Omental fat pad (tissue), 4 donors: Measurements from ENCODE around the gene TMBIM6. TPM values are rescaled to one million over a fixed set of nuclear protein-coding genes. Genes with fewer than 3 reads are reported as not detected.
A peak's percentile ranks its signal among the peaks of the same experiment; 100 is the strongest.
"Not testable (repeated sequence)": the region's sequence is repeated elsewhere in the genome, so short reads cannot be mapped to it uniquely, and the experiment has no call there.

Source experiments
- ATAC-seq: fragments of 150-250 bp; one replicate; pipeline ENCODE4 v1.9.1; 2016; ENCODE audit warnings: mild to moderate bottlenecking, moderate library complexity; ENCODE audit not compliant: low FRiP score
- DNase-seq: peaks from one replicate; pipeline ENCODE4 v3.0.0-alpha.2; 2019; ENCODE audit warnings: low spot score
- CTCF ChIP-seq, 3 donors: fragments of 450-650 bp; IDR thresholded peaks; one replicate each; pipeline ENCODE4 v1.5.1; 2016 to 2017; ENCODE audit warnings: antibody characterized with exemption in 3 of 3, mild to moderate bottlenecking in 3 of 3, moderate library complexity in 2 of 3
- total RNA-seq, 4 donors: library from RNA; depleted of rRNA; stranded (reverse); fragments of >200 nt; gene quantifications; one replicate each; pipeline ENCODE4 v1.1.0, GENCODE V29; 2016

TMBIM6 gene
- total RNA-seq, 4 donors from 2014 or later, result 337 to 481 (median 397) TPM

GRCh38 chr12:49764126-49764525 is 22.8 kb downstream of the TMBIM6 start:
- no peak for DNase-seq
- TF ChIP-seq CTCF (IDR thresholded peaks at IDR 0.05), result no peak
- no peak for ATAC-seq

- ATAC-seq (no peak), DNase-seq (no peak)
- no peak for TF ChIP-seq CTCF (IDR thresholded peaks at IDR 0.05)
Observed at GRCh38 chr12:49766115-49766455, 24.7 kb downstream of the TMBIM6 start.

GRCh38 chr12:49767333-49767732 is 26.0 kb downstream of the TMBIM6 start:
- no peak for DNase-seq
- TF ChIP-seq CTCF (IDR thresholded peaks at IDR 0.05), result no peak
- no peak for ATAC-seq

GRCh38 chr12:49773102-49773501 is 31.7 kb downstream of the TMBIM6 start:
- ATAC-seq, DNase-seq: not testable (repeated sequence)

- DNase-seq (no peak), ATAC-seq (peak; percentile 84)
- TF ChIP-seq CTCF (IDR thresholded peaks at IDR 0.05), result peak in 2 of 3 donors; percentile 25 to 75
Observed at GRCh38 chr12:49776413-49776812, 35.1 kb downstream of the TMBIM6 start.

- TF ChIP-seq CTCF (IDR thresholded peaks at IDR 0.05), result no peak
- ATAC-seq (no peak), DNase-seq (no peak)
Observed at GRCh38 chr12:49776858-49777257, 35.5 kb downstream of the TMBIM6 start.

GRCh38 chr12:49777341-49777740 is 36.0 kb downstream of the TMBIM6 start:
- no peak for DNase-seq
- ATAC-seq, result no peak
- TF ChIP-seq CTCF (IDR thresholded peaks at IDR 0.05), result no peak
